HL-60 (cell line): Measurements from ENCODE around the gene ENOX1.
A peak's percentile ranks its signal among the peaks of the same experiment; 100 is the strongest.

Experiments
- DNase-seq, 2 experiments: peaks; one replicate each; pipeline ENCODE4 v3.0.0-alpha.2; 2010 to 2020; ENCODE audit warnings: low read depth in 1 of 2, low spot score in 1 of 2
- H3K27ac ChIP-seq: fragments of 250-450 bp; sonication (Bioruptor Pico); replicated peaks from 2 replicates; pipeline ENCODE4 v1.5.1; 2020; ENCODE audit warnings: mild to moderate bottlenecking, moderate library complexity
- H3K27me3 ChIP-seq: fragments of 250-450 bp; sonication (Bioruptor Pico); 2 replicates; pipeline ENCODE4 v1.5.1; 2021; ENCODE audit warnings: mild to moderate bottlenecking, moderate library complexity; ENCODE audit not compliant: insufficient read depth, poor library complexity, severe bottlenecking
- H3K4me3 ChIP-seq: replicated peaks from 2 replicates; pipeline ENCODE4 v1.5.1; 2011; ENCODE audit warnings: mild to moderate bottlenecking, control low read depth, low read length; ENCODE audit not compliant: insufficient read depth
- CTCF ChIP-seq: IDR thresholded peaks from one replicate; pipeline ENCODE4 v1.5.1; 2011; ENCODE audit warnings: low read length, control low read depth, inconsistent platforms; ENCODE audit not compliant: insufficient read depth
- GABPA ChIP-seq: IDR thresholded peaks from 2 replicates; pipeline ENCODE4 v1.6.1; 2012; ENCODE audit warnings: low read depth
- POLR2AphosphoS5 ChIP-seq: IDR thresholded peaks from 2 replicates; pipeline ENCODE4 v1.6.1; 2012; ENCODE audit warnings: low read depth
- SPI1 ChIP-seq: IDR thresholded peaks from 2 replicates; pipeline ENCODE4 v1.6.1; 2012; ENCODE audit warnings: low read depth, mild to moderate bottlenecking, borderline replicate concordance
- TF ChIP-seq, protein P1 (sequence below): IDR thresholded peaks from 2 replicates; pipeline ENCODE4 v1.6.1; 2012; ENCODE audit warnings: low read depth; ENCODE audit not compliant: insufficient replicate concordance

ENOX1 gene

GRCh38 chr13:43315522-43315921 lies 471.2 kb downstream of the ENOX1 start:
- H3K4me3 ChIP-seq, result no peak overlapping the region
- no peak overlapping the region for H3K27ac ChIP-seq
- H3K27me3 ChIP-seq, result peaks cover 8% of the 10 kb centered on the region
- TF ChIP-seq CTCF (no peak), GABPA (no peak), POLR2AphosphoS5 (no peak), SPI1 (no peak)
- TF ChIP-seq, protein P1, sequence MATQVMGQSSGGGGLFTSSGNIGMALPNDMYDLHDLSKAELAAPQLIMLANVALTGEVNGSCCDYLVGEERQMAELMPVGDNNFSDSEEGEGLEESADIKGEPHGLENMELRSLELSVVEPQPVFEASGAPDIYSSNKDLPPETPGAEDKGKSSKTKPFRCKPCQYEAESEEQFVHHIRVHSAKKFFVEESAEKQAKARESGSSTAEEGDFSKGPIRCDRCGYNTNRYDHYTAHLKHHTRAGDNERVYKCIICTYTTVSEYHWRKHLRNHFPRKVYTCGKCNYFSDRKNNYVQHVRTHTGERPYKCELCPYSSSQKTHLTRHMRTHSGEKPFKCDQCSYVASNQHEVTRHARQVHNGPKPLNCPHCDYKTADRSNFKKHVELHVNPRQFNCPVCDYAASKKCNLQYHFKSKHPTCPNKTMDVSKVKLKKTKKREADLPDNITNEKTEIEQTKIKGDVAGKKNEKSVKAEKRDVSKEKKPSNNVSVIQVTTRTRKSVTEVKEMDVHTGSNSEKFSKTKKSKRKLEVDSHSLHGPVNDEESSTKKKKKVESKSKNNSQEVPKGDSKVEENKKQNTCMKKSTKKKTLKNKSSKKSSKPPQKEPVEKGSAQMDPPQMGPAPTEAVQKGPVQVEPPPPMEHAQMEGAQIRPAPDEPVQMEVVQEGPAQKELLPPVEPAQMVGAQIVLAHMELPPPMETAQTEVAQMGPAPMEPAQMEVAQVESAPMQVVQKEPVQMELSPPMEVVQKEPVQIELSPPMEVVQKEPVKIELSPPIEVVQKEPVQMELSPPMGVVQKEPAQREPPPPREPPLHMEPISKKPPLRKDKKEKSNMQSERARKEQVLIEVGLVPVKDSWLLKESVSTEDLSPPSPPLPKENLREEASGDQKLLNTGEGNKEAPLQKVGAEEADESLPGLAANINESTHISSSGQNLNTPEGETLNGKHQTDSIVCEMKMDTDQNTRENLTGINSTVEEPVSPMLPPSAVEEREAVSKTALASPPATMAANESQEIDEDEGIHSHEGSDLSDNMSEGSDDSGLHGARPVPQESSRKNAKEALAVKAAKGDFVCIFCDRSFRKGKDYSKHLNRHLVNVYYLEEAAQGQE, result no peak
- DNase-seq, result no peak

DNA sequence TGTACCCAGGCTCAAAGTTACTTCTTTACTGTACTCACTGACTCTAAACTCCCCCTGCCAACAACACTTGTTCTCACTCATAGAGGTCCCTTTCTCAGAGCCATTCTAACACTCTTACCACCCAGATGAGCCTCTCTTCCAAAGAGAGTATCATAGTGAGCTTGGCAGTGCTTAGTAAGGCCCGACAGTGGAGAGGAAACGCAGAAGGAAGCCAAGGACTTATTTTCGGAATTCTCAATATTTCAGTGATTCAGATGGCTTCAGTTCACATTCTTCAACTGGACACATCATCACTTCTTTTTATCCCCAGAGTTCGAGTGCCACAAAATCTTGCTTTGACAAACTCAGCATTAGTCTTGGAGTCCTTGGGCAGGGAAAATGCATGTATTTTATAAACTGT lies 477.5 kb downstream of the ENOX1 start:
- TF ChIP-seq, protein P1, result no peak
- TF ChIP-seq POLR2AphosphoS5 (no peak), GABPA (no peak)
- Histone ChIP-seq H3K27me3 (peaks cover 8% of the 10 kb centered on the region), H3K4me3 (no peak overlapping the region), H3K27ac (no peak overlapping the region)
- DNase-seq, result no peak

GRCh38 chr13:43307921-43308433 lies 478.8 kb downstream of the ENOX1 start:
- H3K4me3 ChIP-seq, result no peak overlapping the region

DNA sequence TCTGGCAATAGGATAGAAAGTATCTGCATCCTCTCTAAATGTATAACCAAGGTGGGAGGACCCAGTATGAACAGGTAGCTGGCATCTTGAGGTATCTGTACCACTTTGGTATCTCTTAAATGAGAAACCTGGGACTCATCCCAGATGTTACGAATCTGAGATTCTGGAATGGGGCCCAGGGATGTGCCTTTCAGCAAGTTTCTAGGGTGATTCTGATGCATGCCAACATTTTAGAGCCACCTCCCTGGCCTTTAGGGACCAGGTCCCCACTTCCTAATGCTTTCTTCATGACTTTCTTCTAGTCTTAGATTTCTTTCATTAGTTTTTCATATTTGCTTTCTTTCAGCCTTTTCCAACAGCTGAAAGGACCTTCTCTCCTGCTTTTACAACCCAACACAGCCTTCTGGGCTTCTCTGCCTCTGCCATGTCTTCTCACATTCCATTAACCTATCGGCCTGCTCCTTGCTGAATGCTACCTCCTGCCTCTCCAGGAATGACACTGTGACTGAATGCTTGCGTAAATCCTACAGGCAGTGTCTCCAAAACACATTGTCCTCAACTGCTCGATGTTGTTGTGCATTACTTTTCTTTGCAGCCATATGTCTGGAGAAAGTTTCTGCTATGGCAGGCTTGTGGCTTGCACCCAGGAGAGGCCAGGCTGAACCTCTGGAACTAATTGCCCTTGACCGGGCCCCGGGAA lies 479.4 kb downstream of the ENOX1 start:
- Histone ChIP-seq H3K4me3 (no peak overlapping the region), H3K27ac (no peak overlapping the region), H3K27me3 (peaks cover 7% of the 10 kb centered on the region)
- TF ChIP-seq POLR2AphosphoS5, result no peak
- TF ChIP-seq, protein P1, result no peak
- no peak for TF ChIP-seq CTCF
- TF ChIP-seq GABPA, result no peak
- no peak for TF ChIP-seq SPI1
- no peak for DNase-seq

More at GRCh38 chr13:43307921-43308433, 478.8 kb downstream of the ENOX1 start:
- TF ChIP-seq POLR2AphosphoS5, result no peak; the same call in 1 of the 2 replicates
- TF ChIP-seq SPI1, result peak; percentile 74
- DNase-seq, result peak; percentile 35 to 85
- Histone ChIP-seq H3K27me3 (peaks cover 8% of the 10 kb centered on the region), H3K27ac (no peak overlapping the region)
